Epidermal melanocyte (primary cell): ENCODE results near the gene RGS11.
"Not testable (repeated sequence)": the region's sequence is repeated elsewhere in the genome, so short reads cannot be mapped to it uniquely, and the experiment has no call there.

Source experiments
- DNase-seq: peaks from one replicate; pipeline ENCODE4 v3.0.0; 2011; ENCODE audit warnings: low spot score; ENCODE audit not compliant: insufficient read length

Gene RGS11

DNA sequence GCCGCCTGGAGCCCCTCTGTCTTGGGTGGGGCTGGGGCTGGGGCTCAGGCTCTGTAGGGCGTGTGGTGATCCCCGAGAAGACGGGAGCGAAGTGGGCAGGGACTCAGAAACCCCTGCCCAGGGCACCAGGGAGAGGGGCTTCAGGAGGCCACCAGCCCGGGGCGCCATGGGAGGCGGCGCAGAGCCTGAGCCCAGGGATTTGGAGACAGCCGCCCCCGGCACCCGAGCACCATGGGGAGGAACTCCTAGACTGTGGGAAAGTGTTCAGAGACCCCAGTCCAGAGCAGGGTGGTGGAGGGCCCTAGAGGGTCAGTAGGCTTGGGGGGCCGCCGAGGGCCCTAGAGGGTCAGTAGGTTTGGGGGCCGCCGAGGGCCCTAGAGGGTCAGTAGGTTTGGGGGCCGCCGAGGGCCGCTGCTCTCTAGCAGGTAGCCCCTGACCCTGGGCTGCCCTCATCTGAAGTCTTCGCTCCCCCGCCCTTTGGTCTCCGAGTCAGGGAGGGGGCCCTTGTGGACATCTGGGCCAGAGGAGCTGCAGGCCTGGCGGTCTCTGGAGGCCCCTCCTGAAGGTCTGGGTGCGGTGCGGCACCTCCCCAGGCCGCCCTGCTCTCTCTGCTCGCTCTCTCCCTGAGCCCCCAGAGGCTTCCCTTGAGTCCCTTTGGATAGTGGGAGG is 5.4 kb upstream of the RGS11 start:
- DNase-seq: no peak

DNA sequence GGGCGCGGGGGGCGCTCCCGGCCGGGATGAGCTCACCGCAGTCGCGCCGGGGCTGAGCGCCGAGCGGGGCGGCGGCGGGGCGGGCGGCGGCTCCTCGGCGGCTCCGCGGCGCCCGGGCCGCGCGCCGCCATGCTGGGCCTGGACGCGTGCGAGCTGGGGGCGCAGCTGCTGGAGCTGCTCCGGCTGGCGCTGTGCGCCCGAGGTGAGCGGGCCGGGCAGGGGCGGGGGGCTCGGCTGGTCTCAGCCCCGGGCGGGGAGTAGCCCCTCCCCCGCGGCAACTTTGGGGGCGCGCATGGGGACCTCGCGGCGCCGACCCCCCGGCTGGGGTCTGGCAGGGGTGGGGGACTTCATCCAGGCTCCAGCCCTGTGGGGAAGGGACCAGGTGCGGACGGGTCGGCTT is 4.8 kb upstream of the RGS11 start, which contains the start of gene ARHGDIG:
Gene ARHGDIG, plus strand, starts transcription at position 40 of the 400 bp plus-strand sequence. Its CDS starts 90 bp downstream, at position 130.
- DNase-seq: no peak

DNA sequence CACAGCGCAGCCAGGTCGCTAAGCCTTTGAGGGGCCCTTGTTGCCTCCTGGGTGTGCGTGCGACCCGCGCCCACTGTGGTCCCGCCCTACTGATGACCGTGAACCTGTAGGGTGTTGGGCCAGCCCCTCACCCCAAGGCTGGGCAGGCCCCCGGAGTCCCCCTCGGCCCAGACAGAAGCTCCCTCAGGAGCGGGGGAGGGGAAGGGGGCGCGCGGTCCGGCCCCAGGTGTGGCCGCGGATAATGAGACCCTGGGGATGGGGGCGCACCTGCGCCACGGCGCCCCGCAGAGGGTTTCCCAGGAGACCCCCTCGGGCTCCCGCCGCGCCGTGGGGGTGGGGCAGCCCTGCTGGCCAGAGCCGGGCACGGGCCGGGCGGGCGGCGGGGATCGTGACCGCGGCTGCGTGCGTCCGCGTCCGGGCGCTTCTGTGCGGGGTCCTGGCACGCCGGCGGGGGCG is 4.3 kb upstream of the RGS11 start:
- no peak for DNase-seq

DNA sequence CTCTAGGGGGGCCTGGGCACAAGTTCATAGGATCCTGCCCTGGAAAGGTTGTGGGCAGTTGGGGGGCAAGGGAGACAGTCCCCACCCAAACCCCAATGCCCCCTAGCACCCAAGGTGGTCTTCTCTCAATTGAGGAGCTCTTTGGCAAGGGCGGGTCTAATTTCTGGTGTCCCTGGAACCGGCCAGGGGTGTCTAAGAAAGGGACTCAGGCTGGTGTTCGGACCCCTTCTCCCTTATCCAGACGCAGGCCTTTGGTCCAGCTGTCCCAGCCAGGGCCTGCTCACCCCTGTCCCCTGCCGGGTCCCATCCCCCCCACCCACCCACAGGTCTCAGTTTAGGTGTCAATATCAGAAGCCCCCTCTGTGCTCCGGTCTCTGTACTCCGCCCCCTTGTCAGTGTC is 3.8 kb upstream of the RGS11 start:
- no peak for DNase-seq

DNA sequence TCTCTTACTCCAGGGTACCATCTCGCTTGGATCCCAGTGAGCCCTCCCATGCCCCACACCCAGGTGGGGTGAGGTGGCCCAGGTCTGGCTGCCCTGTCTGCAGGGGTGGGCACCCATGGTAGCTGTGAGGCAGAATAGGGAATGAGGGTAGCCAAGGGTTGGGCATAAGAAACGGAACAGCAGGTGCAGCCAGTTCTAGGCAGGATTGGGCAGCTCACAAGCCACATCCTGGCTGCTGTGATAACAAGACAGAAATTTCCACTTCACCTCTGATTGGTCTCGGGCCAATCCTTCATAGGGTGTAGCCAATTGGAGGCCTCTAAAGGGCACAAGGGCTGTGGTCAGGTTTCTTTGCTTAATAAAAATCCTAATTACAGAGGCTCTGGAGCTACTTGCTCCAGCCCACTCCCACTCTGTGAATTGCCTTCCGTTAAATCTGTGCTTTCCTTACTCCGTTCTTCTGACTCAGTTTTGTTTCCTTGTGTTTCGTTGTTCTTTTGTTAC is 3.2 kb upstream of the RGS11 start:
- no peak for DNase-seq

DNA sequence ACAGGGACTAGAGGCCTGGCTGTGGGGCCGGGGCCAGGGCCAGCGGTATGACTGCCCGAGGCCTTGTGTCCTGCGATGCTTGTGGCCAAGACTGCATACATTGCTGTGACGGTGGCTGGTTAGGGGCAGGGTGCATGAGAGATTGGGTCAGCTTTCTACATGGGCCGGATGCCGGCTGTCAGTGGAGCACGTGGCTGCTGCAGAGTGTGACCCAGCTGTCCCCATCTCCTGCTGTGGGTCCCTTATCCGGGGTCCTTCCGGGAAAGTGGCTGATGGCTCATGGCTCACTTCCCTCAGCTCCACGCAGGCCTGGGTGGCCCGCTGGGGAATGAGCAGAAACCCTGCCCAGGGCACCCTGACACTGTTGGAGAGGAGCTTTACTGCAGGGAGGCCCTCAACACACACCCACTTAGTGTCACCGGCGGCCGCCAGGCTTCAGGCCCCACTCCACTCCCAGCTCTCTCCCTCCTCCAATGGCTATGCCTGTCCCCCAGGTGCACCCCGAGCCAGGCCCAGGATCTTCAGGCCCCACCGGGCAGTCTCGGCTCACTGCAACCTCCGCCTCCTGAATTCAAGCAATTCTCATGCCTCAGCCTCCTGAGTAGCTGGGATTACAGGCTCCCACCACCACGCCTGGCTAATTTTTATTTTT is 808 bp upstream of the RGS11 start:
- DNase-seq: no peak

DNA sequence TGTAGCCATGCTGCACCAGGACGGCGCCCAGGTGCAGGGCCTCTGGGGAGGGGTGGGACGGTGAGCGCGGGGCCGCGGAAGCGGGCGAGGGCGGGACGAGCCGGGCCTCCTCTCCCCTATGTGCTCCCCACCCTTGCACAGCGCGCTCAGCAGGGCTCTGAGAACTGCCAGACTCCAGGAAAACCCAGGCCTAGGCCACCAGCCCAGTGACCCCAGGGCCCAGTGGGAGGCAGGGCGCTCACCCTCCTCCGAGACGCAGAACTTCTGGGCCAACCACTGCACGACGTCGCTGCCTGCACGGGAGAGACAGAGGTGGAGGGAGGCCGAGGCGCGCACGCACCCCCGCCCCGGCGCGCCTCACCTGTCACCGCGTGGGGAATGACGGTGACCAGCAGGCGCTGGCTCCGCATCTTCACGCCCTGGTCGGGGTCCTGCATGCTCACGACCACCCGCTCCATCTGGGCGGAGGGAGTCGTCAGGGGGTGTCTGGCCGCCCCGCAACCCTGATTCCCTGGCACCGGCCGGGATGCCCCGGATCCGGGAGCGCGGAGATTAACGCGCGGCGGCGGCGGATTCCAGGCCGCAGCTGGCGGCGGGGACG is 603 bp downstream of the RGS11 start:
- no peak for DNase-seq

DNA sequence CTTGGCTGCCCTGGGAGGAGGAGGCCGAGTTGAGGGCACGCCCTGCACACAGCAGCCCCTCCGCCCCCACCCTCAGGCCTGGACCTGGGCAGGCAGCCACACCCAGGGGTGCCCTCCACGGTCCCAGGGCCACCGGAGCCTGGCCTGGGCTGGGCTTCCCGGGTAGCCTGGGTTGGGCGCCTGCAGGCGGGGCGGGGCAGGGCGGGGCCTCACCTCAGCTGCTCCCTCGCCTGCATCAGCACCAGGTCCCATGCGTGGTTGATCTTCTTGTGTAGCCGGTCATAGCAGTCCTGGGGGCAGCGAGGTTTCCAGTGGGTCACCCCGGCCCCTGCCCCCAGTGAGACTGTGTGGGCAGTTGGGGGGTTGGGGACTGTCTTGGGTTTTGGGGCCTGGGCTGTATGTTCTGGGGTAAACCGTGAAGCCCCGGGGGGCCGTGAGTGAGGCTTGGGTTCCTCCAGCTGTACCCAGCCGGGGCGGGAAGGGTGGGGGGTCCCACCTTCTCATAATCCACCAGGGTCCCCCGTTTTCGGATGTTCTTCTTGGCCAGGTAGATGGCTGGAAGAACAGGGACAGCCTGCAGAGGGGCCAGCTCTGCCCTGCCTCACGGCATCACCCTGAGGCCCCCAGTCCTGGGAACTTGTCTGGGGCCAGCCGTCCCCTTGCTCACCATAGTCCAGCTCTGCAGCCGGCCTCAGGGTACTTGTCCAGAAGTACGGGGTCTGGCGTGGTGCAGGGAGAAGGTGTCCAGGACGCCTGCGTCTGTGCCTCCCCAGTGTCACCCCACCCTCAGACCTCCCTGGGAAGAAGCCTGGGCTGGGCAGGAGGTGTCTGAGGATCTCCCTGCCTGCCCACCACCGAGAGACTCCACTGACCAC is 2.0 kb downstream of the RGS11 start:
- DNase-seq: no peak

DNA sequence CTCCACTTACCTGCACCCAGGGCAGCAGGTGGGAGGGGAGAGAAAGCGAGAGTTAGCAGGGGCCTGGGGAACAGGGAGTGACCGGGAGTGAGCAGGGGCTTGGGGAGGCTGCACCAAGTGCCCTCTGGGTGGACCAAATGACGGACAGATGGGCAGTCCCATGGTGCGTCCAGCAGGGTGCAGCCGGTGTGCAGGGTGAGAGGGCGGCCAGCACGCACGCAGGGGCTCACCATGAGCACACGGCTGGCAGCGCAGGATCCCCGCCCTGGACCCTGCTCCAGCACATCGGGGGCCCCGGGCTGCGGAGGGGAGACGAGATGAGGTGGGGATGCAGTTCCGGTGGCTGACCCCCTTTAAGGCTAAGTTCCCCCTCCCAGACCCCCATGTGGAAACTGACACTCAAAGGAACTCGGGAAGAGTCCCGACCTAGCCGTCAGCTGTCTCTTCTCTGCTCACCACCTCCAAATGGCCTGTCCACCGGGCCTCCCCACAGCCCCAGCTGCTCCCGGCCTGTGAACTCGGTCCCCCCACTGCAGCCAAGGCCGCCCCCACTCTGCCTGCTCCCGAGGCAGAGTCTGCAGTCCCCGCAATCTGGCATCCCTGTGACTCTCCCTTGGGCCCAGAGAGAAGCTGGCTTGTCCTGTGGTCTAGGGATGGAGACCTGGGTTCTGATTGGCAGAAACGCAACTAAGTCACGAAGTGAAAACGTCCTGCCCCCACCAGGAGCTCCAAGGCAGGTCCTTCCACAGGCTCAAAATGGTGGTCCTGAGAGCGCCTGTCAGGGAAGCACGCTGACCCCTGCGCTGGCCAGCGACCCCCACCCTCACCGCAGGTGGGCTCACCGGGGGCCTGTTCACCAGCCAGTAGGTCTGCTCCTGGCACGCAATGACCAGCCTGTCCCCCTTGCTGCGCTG is 2.9 kb downstream of the RGS11 start:
- no peak for DNase-seq

DNA sequence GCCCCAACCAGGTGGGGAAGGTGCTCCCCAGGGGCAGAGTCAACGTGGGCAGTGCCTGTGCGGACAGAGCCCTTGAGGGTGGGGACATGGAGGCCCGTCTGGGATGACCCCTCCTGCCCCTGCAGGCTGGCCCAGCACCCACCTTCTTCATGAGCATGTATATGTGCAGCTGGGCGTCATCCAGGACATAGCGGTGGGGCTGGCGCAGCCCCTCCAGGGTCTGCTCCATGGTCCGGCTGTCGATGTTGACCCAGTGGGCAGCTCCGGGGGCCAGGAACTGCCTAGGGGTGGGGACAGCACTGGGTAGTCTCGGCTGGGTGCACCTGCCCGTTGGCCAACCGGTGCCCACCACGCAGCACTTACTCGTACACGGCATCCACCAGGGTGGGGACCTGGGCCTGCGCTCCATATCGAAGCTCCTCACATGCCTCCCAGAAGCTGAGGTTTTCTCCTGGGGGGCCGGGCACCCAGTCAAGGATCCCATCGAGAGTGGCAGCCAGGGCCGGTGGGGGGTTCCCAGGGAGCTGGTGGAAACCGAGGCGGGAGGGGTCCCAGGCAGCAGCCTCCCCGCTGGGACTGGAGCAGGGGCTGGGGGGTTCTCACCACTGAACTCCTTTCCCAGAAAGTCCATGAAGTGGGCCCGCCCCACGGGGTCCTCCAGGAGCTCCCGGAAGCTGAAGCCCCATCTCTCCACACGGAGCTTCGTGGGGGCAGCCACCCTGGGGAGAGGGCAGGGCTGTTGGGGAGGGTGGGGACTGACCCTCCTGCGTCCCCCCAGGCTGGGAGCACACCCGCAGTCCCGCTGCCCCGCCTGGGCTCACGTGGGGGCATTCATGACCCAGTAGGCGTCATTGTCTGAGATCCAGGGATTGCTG is 5.1 kb downstream of the RGS11 start:
- DNase-seq: no peak

DNA sequence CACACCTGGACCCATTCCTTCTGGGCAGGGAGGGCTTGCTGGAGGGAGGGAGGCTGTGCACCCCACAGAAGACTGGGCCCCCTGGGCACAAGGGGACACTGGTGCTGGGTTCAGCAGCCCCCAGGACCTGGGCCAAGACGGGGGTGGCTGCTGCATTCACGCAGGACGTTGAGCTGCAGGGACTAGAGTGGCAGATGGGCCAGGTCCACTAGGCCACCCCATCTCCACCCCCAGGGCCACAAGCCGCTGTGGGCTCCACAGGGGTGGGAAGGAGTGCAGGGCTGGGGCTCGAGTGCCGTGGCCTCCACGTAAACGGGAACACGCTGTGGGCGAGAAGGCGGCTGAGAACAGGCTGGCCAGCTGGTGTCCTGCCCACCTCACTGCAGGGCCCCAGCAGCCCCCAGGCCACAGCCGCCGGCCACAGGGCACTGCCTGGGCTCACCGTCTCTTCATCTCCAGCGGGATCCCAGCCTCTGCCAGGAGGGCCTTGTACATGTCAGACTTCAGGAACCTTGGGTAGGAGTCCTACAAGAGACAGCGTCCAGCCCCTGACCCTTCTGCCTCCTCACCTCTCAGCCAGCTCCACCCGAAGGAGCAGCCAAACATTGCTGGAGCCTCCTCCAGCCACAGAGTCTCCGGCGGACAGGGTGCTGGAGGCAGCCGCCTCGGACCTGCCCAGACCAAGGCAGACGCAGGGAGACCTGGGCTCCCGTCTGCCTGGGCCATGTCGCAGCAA is 6.5 kb downstream of the RGS11 start:
- DNase-seq: no peak

DNA sequence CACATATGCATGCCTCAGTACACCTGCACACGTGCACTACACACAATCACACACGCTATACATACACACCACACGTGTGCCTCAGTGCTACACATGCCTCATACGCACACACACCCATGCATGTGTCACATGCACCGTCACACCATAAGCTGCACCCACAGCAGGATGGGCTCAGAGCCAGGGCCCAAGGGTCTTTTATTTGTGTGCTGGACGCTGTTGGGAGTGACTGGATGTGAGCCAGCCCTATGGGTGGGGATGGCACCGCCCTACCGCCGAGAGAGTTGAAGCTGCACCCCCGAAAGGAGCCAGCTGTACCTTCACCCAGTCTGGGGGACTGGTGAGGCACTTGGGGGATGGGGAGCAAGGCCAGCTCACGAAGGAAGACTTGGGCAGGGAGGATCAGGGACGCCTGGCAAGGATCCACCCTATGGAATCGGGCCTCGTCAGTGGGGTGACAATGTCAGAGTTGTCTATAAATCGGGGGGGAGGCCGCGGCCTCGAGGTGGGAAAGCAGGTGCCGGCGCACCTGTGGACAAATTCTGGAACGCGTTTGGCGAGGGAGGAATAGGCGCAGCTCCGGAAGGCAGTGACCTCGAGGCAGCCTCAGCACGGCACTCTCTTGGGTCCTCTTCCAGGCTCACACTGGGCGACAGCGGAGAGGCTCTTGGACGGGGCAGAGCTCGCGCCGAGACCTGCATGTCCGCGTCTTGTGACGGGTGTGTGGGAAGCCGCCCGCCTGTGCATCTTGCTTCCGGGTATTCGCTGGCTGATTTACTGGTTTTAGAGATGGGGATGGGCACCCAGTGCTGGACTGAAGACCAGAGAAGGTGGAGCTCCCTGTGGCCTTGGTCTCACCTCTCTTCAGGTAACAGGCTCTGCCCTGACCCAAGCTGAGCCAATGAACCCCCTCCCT is 7.3 kb downstream of the RGS11 start:
- DNase-seq: no peak

DNA sequence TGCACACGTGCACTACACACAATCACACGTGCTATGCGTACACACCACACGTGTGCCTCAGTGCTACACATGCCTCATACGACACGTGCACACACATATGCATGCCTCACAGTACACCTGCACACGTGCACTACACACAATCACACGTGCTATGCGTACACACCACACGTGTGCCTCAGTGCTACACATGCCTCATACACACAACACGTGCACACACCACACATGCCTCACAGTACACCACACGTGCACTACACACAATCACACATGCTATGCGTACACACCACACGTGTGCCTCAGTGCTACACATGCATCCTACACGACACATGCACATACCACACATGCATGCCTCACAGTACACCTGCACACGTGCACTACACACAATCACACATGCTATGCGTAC is 8.2 kb downstream of the RGS11 start:
- not testable (repeated sequence) for DNase-seq

DNA sequence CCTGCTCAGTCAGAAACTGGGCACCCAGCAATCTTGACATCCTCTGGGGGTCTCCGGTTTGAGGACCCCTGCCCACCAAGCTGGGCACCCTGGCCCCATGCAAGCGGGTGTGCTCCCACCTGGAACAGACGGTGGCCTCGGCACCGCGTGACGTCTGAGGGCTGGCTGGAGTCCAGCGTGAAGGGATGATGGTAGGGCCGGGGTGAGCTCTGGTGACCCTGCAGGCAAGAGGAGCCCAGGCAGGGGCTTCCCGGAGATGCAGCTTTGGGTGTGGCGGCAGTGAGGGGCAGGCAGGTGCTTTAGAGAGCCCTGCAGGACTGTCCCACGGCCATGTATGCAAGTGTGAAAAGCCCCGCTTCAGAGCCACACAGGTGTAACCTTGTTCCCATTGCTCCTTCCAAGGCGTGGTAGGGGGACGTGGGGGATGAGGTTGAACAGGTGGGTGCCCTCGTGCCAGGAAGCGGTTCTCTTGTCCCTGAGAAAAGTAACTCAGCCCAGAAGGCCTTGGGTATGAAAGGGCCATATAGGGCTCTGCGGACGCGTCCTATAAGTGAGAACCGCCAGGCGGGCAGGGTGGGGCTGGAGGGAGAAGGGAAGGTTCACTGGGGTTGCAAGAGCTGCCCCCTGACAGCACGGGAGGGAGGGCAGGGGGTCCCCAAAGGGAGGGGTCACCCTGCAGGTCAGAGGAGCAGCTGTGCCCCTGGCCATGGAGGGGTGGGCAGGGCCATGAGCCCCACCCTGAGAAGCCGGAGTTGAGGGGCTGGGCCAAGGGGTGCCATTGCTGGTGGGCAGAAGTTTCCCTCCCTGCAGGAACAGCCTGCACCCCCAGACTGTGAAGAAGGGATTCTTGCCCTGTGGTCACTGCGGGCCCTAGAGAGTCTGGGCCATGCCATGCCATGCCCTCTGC is 9.2 kb downstream of the RGS11 start:
- no peak for DNase-seq

DNA sequence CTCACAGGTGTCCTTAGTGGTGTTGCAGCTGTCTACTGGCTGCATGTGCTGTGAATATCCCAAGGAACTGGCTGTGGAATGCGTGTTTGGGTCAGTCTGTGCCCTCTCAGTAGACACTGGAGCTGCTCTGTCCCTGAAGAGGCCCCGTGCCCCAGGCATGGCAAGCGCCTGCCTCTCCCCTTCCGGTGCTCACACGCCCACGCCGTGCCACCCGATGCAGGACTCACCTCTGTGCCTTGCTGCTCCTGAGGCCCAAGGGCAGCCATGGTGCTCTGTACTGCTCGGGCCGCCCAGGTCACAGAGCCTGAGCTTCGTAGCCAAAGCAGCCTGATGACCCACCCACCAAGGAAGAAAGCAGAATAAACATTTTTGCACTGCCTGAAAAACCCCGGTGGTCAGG is 10.0 kb downstream of the RGS11 start:
- DNase-seq: no peak

DNA sequence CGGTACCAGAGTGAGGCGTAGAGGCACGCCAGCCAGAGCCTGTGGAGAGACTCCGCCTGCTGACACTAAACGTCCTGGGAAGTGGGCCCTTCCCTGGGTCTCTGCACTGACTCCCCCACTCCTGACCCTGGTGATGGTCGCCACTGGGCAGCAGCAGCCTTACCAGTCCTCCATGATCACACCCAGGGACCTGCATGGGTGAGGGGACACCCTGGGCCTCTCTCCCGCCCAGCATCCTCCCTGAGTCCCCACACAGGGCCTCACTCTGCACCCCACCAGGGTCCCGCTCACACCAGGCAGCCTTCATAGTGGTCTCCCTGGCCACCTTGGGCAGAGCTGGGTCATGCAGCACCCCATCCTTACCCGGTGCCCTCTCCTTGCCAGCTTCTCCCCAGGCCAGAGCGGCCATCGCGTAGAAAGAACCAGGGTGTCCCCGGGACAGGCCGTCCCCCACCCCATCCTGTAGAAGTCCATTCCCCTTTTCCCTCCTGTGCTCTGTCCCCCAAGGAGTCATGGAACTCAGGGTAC is 10.7 kb downstream of the RGS11 start:
- no peak for DNase-seq
